ENCODE data around the gene TLCD3B.
A peak's percentile ranks its signal among the peaks of the same experiment; 100 is the strongest.

TLCD3B gene

DNA sequence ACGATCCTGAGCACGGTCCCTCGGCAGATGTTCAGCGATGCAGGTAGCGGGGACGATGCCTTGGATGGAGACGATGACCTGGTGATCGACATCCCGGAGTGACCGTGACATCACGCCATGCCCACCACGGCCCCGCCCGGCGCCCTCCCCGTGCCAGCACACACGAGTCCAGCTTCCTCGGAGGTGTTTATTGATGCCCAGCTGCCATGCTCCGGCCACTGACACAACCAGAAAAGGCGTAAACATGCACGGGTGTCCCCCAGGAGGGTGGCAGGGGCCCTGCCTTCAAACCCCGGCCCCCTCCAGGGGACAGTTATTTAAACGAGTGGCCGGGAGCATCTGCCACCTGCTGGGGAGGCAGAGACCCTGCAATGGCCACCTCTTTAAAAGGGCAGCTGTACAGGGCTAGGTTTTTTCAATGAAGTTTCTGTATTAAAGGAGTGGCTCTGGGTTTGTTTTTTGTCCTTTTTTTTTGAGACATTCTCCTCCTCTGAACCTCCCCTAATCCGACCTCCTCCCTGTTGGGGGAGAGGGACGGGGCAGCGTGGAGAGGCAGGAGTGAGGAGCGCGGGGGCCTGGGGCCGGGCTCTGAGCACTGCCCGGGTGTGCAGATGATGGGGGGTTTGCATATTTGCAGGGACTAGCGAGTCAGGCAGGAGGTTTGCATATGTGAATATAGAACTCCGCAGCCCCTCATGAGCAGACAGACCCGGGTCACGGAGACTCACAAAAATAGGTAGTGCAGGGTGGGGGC, 25.6 kb downstream of the TLCD3B start:
- peak; percentile 62 for DNase-seq (ENCODE audit: low read depth, low spot score)

- no peak for DNase-seq (ENCODE audit: low read depth, low spot score)
These were observed 26.2 kb downstream of the TLCD3B start for GRCh38 chr16:30004811-30005242.

- DNase-seq (ENCODE audit: low read depth, low spot score) = no peak
These were observed 26.7 kb downstream of the TLCD3B start for GRCh38 chr16:30004424-30004776.

DNA sequence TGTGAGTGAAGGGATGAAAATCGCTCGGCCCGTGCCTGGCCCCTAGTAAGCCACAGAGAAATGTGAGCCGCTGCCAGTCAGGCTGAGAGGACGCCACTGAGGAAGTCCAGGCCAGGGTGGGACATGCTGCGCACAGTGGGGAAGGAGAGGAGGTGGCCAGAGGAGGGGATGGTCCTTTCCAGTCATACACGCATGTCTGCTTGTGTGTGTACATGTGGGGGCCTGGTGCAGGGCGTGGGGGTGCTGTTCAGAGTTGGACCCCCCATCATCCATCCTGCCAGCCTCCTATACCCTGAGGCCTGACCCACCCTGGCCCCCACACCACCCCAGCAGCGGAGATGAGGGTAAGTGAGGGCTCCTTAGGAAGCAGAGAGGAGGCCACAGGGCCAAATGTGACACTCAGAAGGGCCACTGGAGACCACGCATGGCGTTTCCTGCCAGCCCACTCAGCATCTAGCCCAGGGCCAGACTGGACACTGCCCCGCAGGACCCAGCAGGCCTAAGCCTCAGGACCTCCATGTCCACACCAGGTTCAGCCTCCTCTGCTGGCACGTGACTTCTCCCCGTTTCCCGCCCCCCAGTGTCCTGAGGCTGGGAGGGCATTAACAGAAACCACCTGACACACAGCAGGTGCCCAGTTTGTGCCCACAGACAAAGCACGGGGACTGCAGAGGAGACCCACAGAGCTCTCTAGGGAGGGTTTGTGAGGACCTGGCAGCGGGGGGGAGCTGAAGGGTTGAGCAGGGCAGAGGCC, 27.2 kb downstream of the TLCD3B start:
- DNase-seq (ENCODE audit: low read depth, low spot score) = no peak

- no peak for DNase-seq (ENCODE audit: low read depth, low spot score)
These were observed 28.3 kb downstream of the TLCD3B start for GRCh38 chr16:30002614-30003346.

DNA sequence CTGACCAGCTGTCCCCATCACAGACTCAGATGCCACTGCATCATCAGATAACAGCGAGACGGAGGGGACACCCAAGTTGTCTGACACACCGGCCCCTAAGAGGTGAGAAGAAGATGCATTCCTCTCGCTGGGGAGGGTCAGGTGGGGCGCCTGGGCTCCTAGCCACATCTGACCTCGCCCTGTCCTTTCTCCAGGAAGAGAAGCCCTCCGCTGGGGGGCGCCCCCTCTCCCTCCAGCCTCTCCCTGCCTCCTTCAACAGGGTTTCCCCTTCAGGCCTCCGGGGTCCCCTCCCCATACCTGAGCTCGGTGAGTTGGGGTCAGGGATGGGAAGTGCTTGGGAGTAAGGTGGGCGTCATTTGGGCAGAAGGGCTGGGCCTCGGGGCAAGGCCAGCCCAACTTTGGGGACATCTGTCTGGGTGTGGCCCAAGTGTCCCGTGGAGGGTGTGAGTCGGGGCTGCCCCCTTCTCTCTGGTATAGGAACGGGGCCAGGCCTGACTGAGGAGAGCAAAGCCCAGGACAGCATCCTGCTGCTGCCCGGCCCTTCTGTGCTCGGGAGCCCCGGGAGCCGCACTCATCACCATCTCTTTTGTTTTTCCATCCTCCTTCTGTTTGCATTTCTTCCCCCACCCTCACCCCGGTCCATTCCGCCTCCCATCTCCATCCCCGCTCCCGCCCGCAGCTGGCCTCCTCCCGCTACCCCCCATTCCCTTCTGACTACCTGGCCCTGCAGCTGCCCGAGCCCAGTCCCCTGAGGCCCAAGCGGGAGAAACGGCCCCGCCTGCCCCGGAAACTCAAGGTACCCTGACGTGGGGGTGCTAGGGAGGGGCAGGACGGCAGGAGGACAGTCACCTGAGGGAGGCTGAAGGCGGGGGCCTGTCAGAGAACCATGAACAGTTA, 30.1 kb downstream of the TLCD3B start:
- DNase-seq (ENCODE audit: low read depth, low spot score) = no peak

DNA sequence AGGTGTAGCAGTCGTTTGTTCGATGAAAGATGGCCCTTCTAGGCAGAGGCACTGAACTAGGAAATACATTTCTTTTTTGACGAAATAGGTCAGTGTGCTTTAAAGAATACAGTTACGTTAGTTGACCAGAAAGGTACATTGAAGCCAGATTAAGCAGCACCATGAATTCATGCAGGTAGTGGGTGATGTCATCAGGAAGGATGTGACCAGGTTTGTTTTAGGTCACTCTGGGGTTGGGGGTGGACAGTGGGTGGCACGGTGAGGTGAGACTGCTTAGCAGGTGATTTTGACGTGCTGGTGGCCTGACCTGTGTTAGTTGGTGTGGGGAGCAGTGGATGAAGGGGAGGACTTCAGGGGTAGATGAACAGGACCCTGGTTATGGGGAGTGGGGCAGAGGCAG, 31.5 kb downstream of the TLCD3B start:
- DNase-seq (ENCODE audit: low read depth, low spot score) = no peak

DNA sequence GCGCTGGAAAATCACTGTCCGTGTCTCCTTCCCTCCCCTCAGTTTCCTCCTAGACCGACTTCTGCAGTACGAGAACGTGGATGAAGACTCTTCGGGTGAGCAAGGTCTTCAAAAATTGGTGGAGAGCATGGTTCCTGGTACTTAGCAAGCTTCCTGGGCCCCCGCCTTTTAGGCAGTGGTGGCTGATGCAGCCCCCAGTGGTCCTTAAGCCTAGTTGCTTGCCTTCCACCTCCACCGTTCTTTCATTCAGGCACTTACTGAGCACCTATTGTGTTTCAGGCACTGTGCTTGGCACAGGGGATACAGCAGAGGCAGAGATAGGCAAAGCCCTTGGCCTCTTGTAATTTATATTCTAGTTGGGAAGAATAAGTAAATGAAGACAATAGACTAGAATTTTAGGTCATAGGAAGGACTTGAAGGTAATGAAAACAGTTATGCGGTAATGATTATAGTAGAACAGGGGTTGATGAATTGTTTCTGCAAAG, 34.3 kb downstream of the TLCD3B start:
- no peak for DNase-seq (ENCODE audit: low read depth, low spot score)

DNA sequence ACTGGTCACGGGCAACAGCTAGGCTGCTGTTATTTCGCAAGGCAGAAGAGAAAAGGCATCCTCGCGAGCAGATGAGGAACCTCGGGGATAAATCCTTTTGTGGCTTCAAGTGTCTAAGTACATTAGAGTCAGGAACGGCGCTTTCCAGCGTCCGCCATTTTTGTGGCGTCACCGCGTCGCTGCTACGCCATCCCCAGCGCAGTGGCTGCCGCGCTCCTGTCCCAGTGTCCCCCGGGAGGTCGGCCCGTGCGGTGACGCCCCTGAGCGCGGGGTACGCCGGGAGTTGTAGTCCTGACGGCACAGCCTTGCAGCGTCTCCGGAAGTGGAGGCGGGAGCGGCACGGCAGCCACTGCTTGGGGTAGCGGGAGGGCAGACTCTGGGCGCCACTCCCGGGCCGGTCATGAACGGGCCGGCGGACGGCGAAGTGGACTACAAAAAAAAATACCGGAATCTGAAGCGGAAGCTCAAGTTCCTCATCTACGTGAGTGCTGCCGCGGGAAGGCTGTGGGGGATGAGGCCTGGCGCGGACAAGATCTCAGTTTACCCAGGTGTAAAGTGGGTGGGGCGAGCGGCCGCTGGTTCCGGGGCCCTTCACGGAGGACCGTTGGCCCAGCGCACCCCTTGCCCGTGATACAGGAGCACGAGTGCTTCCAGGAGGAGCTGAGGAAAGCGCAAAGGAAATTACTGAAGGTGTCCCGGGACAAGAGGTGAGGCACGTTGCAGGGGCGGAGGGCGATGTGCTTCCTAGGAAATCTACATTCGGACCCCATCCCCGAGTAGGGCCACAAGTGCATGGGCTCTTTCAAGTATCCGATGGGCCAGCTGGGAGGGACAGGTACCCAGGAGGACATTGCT, 34.9 kb downstream of the TLCD3B start, which contains the start of gene INO80E:
INO80E (plus strand) TSS at position 331 of the 855 bp plus-strand sequence; CDS start at position 401, 70 bp downstream.
- DNase-seq (ENCODE audit: low read depth, low spot score) = peak; percentile 99

DNA sequence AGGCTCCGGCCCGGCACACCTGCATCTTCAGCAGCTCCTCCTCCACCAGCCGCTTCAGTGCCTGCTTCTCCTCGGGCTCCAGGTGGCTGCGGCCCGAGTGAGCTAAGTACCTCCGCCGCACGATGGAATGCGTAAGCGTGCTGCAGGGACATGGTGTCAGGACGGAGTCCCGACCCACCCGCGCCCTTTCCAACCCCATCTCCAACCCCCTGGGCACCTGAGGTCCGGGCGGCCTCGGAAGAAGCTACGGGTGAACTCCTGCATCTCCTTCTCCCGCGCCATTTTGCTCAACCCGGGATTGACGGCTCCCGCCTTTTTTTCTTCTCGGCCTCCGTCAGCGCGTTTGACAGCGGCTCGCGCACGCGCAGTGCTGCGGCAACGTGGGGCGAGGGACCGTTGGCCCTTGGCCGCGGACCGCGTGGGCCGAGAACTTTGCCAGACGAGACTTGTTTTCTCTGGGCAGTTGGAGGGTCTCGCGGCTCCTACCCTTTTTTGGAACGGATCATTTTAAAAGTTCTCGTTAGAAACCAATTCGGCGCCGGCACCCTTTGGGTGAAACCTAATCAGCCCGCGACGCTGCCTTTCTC, 35.7 kb downstream of the TLCD3B start, which contains the start of gene HIRIP3:
HIRIP3 (minus strand) TSS at position 294 of the 587 bp plus-strand sequence; CDS start at position 282, 12 bp downstream.
- DNase-seq (ENCODE audit: low read depth, low spot score) = peak; percentile 88

DNA sequence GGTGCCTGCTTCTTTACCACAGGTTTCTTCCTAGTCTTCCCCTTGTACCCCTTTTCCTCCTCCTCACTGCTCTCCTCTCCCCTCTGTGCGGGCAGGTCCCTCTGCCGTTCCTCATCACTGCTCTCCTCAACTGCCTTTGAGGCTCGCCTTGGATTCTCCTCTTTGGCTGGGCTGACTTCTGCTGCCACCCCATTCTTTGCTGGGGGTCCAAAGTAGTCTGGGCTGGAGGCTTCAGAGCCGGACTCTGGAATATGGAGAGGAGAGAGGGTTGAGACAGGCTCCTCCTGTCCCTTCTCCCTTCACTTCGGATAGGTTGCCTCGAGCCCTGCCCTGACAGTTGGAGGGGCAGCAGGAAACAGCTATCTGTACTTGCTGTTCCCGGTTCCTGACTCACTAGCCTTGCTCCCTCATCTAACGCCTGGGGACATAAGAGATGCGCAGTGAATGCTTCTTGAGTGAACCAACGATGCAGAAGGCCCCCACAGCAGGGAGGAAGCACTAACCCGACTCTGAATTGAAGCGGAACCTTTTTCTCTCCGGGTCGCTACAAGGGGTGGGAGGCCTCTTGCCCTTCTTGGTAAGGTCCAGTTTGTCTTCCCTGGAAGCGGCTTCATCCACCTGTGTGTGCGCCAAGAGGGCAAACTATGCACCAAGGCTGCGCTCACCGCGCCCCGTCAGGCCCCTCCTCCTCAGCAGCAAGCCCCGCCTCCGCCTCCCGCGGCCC, 36.3 kb downstream of the TLCD3B start:
- DNase-seq (ENCODE audit: low read depth, low spot score) = no peak

- DNase-seq (ENCODE audit: low read depth, low spot score) = no peak
These were observed 37.0 kb downstream of the TLCD3B start for GRCh38 chr16:29993903-29994599.

DNA sequence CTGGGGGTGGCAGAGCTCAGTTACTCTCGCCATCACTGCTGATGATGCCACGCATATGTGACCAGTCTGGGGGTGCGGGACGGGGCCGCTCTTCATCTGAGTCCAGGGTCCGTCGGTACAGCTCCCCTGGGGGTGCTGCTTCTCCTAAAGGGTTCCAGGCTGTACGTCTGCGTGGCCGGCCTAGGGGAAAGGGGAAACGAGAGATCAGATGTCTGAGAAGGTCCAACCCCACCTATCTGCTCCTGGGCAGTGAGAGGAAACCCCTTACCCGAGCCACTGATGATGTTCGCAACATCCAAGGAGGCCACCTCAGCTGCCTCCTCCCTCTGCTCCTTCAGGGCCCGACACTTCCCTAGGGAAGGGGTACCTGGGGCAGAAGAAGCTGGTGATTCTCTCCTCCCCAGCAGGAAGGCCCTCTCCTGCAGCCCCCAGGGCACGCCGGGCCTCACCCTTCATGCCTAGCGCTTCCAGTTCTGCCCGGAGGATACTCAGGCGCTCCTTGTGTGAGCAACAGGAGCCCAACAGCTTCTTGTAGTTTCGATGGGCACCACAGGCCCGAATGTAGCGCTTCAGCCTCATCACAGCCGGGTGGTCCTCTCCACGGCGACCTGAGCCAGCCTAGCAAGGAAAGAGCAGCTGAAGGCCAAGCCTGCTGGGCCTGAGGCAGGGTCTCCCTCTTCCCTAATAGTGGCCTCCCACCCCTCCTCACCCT, 37.7 kb downstream of the TLCD3B start:
- DNase-seq (ENCODE audit: low read depth, low spot score) = no peak

DNA sequence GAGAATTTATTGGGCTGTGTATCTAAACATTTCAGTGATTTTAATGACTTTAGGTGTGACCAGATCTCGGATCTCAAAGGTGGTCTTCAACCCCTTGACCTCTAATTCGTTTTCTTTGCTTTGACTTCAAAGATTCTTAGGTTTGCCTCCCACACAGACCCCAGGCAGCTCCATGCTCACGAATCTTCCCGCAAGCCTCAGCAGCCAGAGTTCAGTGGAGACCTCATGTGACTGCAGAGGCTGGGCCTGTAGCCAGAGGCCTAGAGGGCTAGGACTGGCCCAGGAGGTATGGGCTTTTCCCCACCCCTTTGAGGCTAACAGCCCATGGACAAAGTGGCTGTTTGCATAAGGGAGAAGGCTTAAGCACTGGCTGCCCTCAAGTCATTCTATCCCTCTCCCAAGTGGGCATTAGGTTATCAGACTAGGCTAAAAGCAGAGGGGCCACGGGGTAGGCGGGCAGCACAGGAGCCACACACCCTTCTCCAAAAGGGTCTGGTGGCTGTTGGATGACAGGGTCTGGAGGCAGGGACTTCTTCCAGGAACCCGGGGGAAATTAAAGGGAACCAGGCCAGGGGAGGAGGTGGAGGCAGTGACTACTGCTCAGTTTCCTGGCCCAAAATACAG, 38.6 kb downstream of the TLCD3B start:
- DNase-seq (ENCODE audit: low read depth, low spot score) = peak; percentile 63

GRCh38 chr16:29991571-29991904, 39.5 kb downstream of the TLCD3B start:
- no peak for DNase-seq (ENCODE audit: low read depth, low spot score)

- no peak for DNase-seq (ENCODE audit: low read depth, low spot score)
These were observed 40.0 kb downstream of the TLCD3B start for GRCh38 chr16:29990883-29991570.

DNA sequence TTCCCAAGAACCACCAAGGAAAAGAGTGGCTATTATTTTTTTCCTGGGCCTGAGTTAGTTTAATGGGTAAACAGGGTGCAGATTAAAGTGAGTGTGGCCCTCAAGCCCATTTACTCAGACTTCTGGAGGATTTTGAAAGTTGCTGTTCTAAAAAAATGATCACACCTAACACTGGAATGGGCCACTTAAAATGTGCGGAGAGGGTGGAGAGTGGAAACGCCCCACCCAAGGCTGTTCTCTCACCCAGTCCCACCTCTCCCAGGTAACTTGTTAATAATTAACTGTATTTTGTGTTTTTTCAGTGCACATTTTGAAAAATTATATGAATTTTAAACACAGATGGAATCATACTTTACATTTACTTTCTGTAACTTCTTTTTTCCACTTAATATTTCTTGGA, 41.0 kb downstream of the TLCD3B start:
- no peak for DNase-seq (ENCODE audit: low read depth, low spot score)
